ENCODE data around the gene PRR3. TPM values are rescaled to one million over a fixed set of nuclear protein-coding genes. Genes with fewer than 3 reads are reported as not detected.

PRR3 gene
- total RNA-seq, 1 experiment from 2014 or later, result 26.2 TPM

DNA sequence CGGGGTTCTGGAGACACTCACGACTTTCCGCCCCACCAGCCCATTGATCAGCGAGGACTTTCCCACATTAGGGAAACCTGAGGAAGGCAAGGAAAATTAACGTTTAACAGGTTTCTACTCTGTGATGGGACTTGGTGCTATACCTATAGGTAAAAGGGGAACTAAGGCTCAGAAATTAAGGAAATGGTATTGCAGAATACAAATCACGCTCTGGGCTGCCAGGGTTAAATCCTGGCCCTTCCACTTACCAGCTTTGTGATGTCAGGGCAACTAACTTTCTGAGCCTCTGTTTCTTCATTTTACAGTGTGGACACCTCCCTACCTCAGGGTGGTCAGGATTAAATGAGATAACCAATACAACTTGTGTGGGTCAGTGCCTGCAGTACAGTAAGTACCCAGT lies 9.6 kb upstream of the PRR3 start:
- peaks cover 61% of the 10 kb centered on the region for H3K36me3 Mint-ChIP-seq (ENCODE audit: insufficient read depth, unreplicated experiment)
- no peak overlapping the region for H3K4me3 Mint-ChIP-seq (ENCODE audit: unreplicated experiment)
- H3K4me1 Mint-ChIP-seq (ENCODE audit: insufficient read depth, unreplicated experiment), result peaks cover 3% of the 10 kb centered on the region
- no peak for DNase-seq (ENCODE audit: unreplicated experiment)
- TF ChIP-seq, protein P1, sequence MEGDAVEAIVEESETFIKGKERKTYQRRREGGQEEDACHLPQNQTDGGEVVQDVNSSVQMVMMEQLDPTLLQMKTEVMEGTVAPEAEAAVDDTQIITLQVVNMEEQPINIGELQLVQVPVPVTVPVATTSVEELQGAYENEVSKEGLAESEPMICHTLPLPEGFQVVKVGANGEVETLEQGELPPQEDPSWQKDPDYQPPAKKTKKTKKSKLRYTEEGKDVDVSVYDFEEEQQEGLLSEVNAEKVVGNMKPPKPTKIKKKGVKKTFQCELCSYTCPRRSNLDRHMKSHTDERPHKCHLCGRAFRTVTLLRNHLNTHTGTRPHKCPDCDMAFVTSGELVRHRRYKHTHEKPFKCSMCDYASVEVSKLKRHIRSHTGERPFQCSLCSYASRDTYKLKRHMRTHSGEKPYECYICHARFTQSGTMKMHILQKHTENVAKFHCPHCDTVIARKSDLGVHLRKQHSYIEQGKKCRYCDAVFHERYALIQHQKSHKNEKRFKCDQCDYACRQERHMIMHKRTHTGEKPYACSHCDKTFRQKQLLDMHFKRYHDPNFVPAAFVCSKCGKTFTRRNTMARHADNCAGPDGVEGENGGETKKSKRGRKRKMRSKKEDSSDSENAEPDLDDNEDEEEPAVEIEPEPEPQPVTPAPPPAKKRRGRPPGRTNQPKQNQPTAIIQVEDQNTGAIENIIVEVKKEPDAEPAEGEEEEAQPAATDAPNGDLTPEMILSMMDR (IDR thresholded peaks at IDR 0.05; ENCODE audit: unreplicated experiment), result no peak
- ChIA-PET POLR2A (interaction anchor here (1.1 kb wide), 1 partner anchor 65 kb away, joined by 3 read pairs; no protein-coding TSS in a partner anchor), CTCF (interaction anchor here (0.6 to 9.9 kb wide), 2 partner anchors 64 to 89 kb away, joined by 4 to 229 read pairs; no protein-coding TSS in a partner anchor)
- no peak overlapping the region for H3K27ac Mint-ChIP-seq (ENCODE audit: low read depth, unreplicated experiment)
- H3K9me3 Mint-ChIP-seq (ENCODE audit: unreplicated experiment), result no peaks in the 10 kb centered on the region
- intact Hi-C loops (cut with micrococcal nuclease), result no loop called here
- H3K27me3 Mint-ChIP-seq (ENCODE audit: insufficient read depth, unreplicated experiment), result no peaks in the 10 kb centered on the region
- no TSS peak for BruUV-seq (replicated peaks)

DNA sequence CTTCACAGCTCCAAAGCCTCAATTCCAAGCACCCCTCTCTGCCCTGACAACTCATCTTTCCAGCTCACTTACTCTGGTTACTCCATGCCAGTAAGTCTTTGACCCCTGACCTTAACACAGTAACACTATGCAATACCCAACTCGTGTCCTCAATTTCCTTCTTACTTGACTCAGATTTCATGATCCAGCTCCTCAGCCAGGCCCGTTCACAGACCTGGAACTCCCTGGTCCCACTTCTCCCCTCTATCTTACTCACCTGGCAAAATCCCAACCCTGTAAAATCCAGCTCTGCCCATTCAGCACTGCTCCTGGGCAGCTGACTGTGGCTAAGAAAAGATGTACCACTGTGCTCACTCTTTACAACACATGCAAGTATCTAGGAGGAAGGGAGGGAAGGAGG lies 8.7 kb upstream of the PRR3 start:
- no TSS peak for BruUV-seq (replicated peaks)
- intact Hi-C loops (cut with micrococcal nuclease), result no loop called here
- no peak for DNase-seq (ENCODE audit: unreplicated experiment)
- Mint-ChIP-seq H3K27me3 (ENCODE audit: insufficient read depth, unreplicated experiment) (no peaks in the 10 kb centered on the region), H3K36me3 (ENCODE audit: insufficient read depth, unreplicated experiment) (peaks cover 66% of the 10 kb centered on the region), H3K4me1 (ENCODE audit: insufficient read depth, unreplicated experiment) (no peaks in the 10 kb centered on the region), H3K27ac (ENCODE audit: low read depth, unreplicated experiment) (no peak overlapping the region), H3K4me3 (ENCODE audit: unreplicated experiment) (no peak overlapping the region), H3K9me3 (ENCODE audit: unreplicated experiment) (no peaks in the 10 kb centered on the region)
- CTCF ChIA-PET, result interaction anchor here (0.7 to 9.9 kb wide), 3 partner anchors 16 to 98 kb away, joined by 3 to 229 read pairs (median 4); no protein-coding TSS in a partner anchor
- POLR2A ChIA-PET, result interaction anchor here (0.6 to 0.9 kb wide), 2 partner anchors 50 to 64 kb away, joined by 3 read pairs; no protein-coding TSS in a partner anchor
- TF ChIP-seq, protein P1 (IDR thresholded peaks at IDR 0.05; ENCODE audit: unreplicated experiment), result no peak

DNA sequence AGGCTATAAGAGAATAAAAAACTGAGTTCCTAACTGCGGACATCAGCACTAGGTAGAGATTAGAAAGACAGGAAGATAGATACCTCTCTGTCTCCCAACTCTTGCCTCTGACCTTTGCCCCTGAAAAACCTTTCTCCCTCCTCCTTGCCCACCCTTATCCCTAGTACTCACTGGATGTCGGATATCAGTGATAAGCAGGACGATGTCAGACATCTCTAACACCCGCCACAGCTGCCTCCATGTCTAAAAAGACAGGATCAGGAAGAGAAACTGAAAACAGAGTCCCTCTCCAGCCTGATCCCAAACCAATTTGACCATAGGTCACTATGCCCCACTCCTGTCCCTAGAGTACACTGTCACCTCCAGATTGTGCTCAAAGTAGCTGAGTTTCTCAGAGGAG lies 2.7 kb upstream of the PRR3 start:
- Mint-ChIP-seq H3K27me3 (ENCODE audit: insufficient read depth, unreplicated experiment) (no peaks in the 10 kb centered on the region), H3K4me1 (ENCODE audit: insufficient read depth, unreplicated experiment) (peaks cover 14% of the 10 kb centered on the region), H3K9me3 (ENCODE audit: unreplicated experiment) (no peaks in the 10 kb centered on the region), H3K36me3 (ENCODE audit: insufficient read depth, unreplicated experiment) (peaks cover 71% of the 10 kb centered on the region), H3K27ac (ENCODE audit: low read depth, unreplicated experiment) (no peak overlapping the region), H3K4me3 (ENCODE audit: unreplicated experiment) (peak overlapping the region; percentile 91)
- ChIA-PET POLR2A (interaction anchor here (0.6 to 5.7 kb wide), 8 partner anchors 9 to 493 kb away, joined by 3 to 125 read pairs (median 4); partner anchors contain the start of gene ABCF1), CTCF (interaction anchor here (0.9 to 9.4 kb wide), 6 partner anchors 11 to 74 kb away, joined by 3 to 116 read pairs (median 8); no protein-coding TSS in a partner anchor)
- intact Hi-C loops (cut with micrococcal nuclease), result loop anchor here (10.0 kb wide), 1 partner anchor 530 kb away; no protein-coding TSS in a partner anchor
- TF ChIP-seq, protein P1 (IDR thresholded peaks at IDR 0.05; ENCODE audit: unreplicated experiment), result no peak
- no peak for DNase-seq (ENCODE audit: unreplicated experiment)
- no TSS peak for BruUV-seq (replicated peaks)

DNA sequence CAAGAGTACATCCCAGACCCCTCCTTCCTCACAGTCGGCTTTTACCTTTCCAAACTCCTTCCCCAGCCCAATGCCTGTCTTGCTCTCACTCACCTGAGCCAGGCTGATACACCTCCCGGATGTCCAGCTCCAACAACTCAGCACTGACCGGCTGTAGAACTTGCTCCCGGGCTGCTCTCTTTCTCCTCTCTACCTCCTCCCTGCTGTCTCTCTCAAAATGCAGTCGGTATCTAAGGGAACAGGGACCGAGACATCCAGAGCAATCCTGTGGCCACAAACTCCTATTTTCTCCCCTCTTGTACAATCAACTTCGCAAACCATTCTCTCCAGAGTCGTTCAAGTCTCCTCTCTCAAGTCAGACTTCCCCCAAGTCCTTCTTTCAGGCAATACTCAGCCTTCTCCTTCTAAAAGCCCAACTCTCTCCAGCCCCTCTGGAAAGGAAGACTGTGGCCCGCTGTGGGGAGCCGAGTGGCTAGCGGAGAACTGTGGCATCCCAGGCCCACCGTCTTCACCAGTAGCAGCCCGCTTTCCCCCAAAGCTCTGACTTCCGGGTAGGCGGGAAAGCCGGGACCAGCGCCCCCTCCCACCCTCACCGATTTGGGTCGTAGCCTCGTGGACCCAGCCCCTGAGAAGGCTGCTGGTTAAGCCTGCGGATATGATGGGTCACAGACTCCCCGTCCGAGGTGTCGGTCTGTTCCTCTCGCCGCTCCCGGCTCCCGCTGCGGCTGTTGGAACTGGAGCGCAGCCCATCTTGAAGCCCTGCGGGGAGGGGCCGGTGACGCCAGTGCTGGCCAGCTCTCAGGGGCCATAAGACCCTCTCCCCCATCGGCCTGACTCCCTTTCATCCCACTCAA lies 1.9 kb upstream of the PRR3 start:
- H3K4me1 Mint-ChIP-seq (ENCODE audit: insufficient read depth, unreplicated experiment), result peaks cover 16% of the 10 kb centered on the region
- intact Hi-C loops (cut with micrococcal nuclease), result loop anchor here (10.0 kb wide), 1 partner anchor 530 kb away; no protein-coding TSS in a partner anchor
- H3K27me3 Mint-ChIP-seq (ENCODE audit: insufficient read depth, unreplicated experiment), result no peaks in the 10 kb centered on the region
- no peak for DNase-seq (ENCODE audit: unreplicated experiment)
- peaks cover 64% of the 10 kb centered on the region for H3K36me3 Mint-ChIP-seq (ENCODE audit: insufficient read depth, unreplicated experiment)
- peak overlapping the region; percentile 99 for H3K27ac Mint-ChIP-seq (ENCODE audit: low read depth, unreplicated experiment)
- POLR2A ChIA-PET, result interaction anchor here (0.6 to 5.7 kb wide), 15 partner anchors 10 to 492 kb away, joined by 3 to 125 read pairs (median 5); partner anchors contain the start of genes ABCF1, MRPS18B and PPP1R10
- no peaks in the 10 kb centered on the region for H3K9me3 Mint-ChIP-seq (ENCODE audit: unreplicated experiment)
- no TSS peak for BruUV-seq (replicated peaks)
- TF ChIP-seq, protein P1 (IDR thresholded peaks at IDR 0.05; ENCODE audit: unreplicated experiment), result no peak
- CTCF ChIA-PET, result interaction anchor here (0.9 to 9.4 kb wide), 8 partner anchors 12 to 98 kb away, joined by 3 to 116 read pairs (median 5); no protein-coding TSS in a partner anchor
- peak overlapping the region; percentile 91 for H3K4me3 Mint-ChIP-seq (ENCODE audit: unreplicated experiment)
